Measurements from ENCODE around the gene TRIM26. TPM values are rescaled to one million over a fixed set of nuclear protein-coding genes. Genes with fewer than 3 reads are reported as not detected.
A peak's percentile ranks its signal among the peaks of the same experiment; 100 is the strongest.

The TRIM26 gene
- polyA plus RNA-seq, 3 donors = 16.4 to 26.4 (median 26.0) TPM

- Mint-ChIP-seq H3K27ac (no peak overlapping the region), H3K4me3 (no peak overlapping the region), H3K27me3 (ENCODE audit: low read depth in 3 of 3) (peaks cover 5 to 13% (median 10%) of the 10 kb centered on the region in 3 donors), H3K36me3 (no peaks in the 10 kb centered on the region), H3K4me1 (no peaks in the 10 kb centered on the region), H3K9me3 (peaks cover 0 to 2% (median 0%) of the 10 kb centered on the region in 7 donors)
- no peak overlapping the region for H2AFZ ChIP-seq (ENCODE audit: insufficient read depth, low read depth, low read length, poor library complexity, severe bottlenecking)
- H3K4me3 ChIP-seq (replicated peaks in 1 of 3; ENCODE audit: low read depth in 2 of 3, low read length in 3 of 3) = no peak overlapping the region
- intact Hi-C loops (cut with micrococcal nuclease) = no loop called here
- DNase-seq = no peak
- H3K9ac ChIP-seq (ENCODE audit: insufficient read depth, low read length, poor library complexity, severe bottlenecking) = no peak overlapping the region
- H4K20me1 ChIP-seq (ENCODE audit: insufficient read depth, low read length) = no peaks in the 10 kb centered on the region
- no peaks in the 10 kb centered on the region for H3K9me3 ChIP-seq (replicated peaks in 1 of 2; ENCODE audit: control insufficient read depth in 1 of 2, insufficient read depth in 1 of 2, low read length in 2 of 2)
- TF ChIP-seq CTCF (IDR thresholded peaks at IDR 0.05) = no peak
- peaks cover 0 to 2% of the 10 kb centered on the region in 2 donors for H3K27me3 ChIP-seq (ENCODE audit: control insufficient read depth in 2 of 2, insufficient read depth in 2 of 2, low read length in 2 of 2)
- no CpG with 5 or more reads among the region's 3 CpGs for WGBS (ENCODE audit: insufficient coverage)
- no peak overlapping the region for H3K27ac ChIP-seq (ENCODE audit: low read depth in 1 of 2, low read length in 2 of 2)
- no peak overlapping the region for H3K4me2 ChIP-seq (replicated peaks; ENCODE audit: extremely low read depth, low read length, poor library complexity, severe bottlenecking)
- H3K36me3 ChIP-seq (replicated peaks in 1 of 2; ENCODE audit: control insufficient read depth in 1 of 2, insufficient read depth in 2 of 2, low read length in 2 of 2) = no peaks in the 10 kb centered on the region
- no peaks in the 10 kb centered on the region for H3K4me1 ChIP-seq (ENCODE audit: control insufficient read depth in 1 of 2, insufficient read depth in 2 of 2, low read length in 2 of 2)
- no peaks in the 10 kb centered on the region for H3K79me2 ChIP-seq (ENCODE audit: insufficient read depth, low read length)
These were observed 31.4 kb upstream of the TRIM26 start for GRCh38 chr6:30244560-30244959.

GRCh38 chr6:30238178-30238795 lies 25.1 kb upstream of the TRIM26 start:
- Mint-ChIP-seq H3K4me3 (peak overlapping the region in 1 of 2 donors; percentile 26), H3K27me3 (ENCODE audit: low read depth in 3 of 3) (peaks cover 10 to 33% (median 15%) of the 10 kb centered on the region in 3 donors), H3K36me3 (no peaks in the 10 kb centered on the region), H3K4me1 (peaks cover 13% of the 10 kb centered on the region), H3K9me3 (no peaks in the 10 kb centered on the region), H3K27ac (peak overlapping the region in 1 of 7 donors; percentile 12)
- H3K27ac ChIP-seq (ENCODE audit: low read depth in 1 of 2, low read length in 2 of 2) = no peak overlapping the region
- DNase-seq = peak in 1 of 3 donors; percentile 9
- H3K9me3 ChIP-seq (replicated peaks in 1 of 2; ENCODE audit: control insufficient read depth in 1 of 2, insufficient read depth in 1 of 2, low read length in 2 of 2) = no peaks in the 10 kb centered on the region
- H3K79me2 ChIP-seq (ENCODE audit: insufficient read depth, low read length) = no peaks in the 10 kb centered on the region
- H3K36me3 ChIP-seq (replicated peaks in 1 of 2; ENCODE audit: control insufficient read depth in 1 of 2, insufficient read depth in 2 of 2, low read length in 2 of 2) = no peaks in the 10 kb centered on the region
- H2AFZ ChIP-seq (ENCODE audit: insufficient read depth, low read depth, low read length, poor library complexity, severe bottlenecking) = no peak overlapping the region
- WGBS (ENCODE audit: insufficient coverage) = 69% methylated on average over 3 of the region's 6 CpGs
- H3K9ac ChIP-seq (ENCODE audit: insufficient read depth, low read length, poor library complexity, severe bottlenecking) = no peak overlapping the region
- TF ChIP-seq CTCF (IDR thresholded peaks at IDR 0.05) = no peak
- no peak overlapping the region for H3K4me3 ChIP-seq (replicated peaks in 1 of 3; ENCODE audit: low read depth in 2 of 3, low read length in 3 of 3)
- no peaks in the 10 kb centered on the region for H4K20me1 ChIP-seq (ENCODE audit: insufficient read depth, low read length)
- intact Hi-C loops (cut with micrococcal nuclease) = no loop called here
- no peak overlapping the region for H3K4me2 ChIP-seq (replicated peaks; ENCODE audit: extremely low read depth, low read length, poor library complexity, severe bottlenecking)
- H3K27me3 ChIP-seq (ENCODE audit: control insufficient read depth in 2 of 2, insufficient read depth in 2 of 2, low read length in 2 of 2) = peaks cover 8 to 9% of the 10 kb centered on the region in 2 donors
- peaks cover 0 to 5% of the 10 kb centered on the region in 2 donors for H3K4me1 ChIP-seq (ENCODE audit: control insufficient read depth in 1 of 2, insufficient read depth in 2 of 2, low read length in 2 of 2)

Measured in CD14-positive monocyte (primary cell).